Activated CD8-positive, alpha-beta memory T cell treated with anti-CD3 and anti-CD28 coated beads, Interleukin-2, amount 10 ng/mL, durations not matched to agents 7 days and 5 days (primary cell): ENCODE data around the gene TSPY8. TPM values are rescaled to one million over a fixed set of nuclear protein-coding genes. Genes with fewer than 3 reads are reported as not detected.
"Not testable (repeated sequence)": the region's sequence is repeated elsewhere in the genome, so short reads cannot be mapped to it uniquely, and the experiment has no call there.

Experiments used
- ATAC-seq: fragments of 150-1000 bp; cut with Tn5 transposase; one replicate; pipeline ENCODE4 v1.10.0; 2021; ENCODE audit warnings: moderate library complexity
- CTCF ChIA-PET: fragments of 350-600 bp; sonication (Branson Sonifier 250); formaldehyde crosslinking; loops from one replicate; lab custom pipeline; 2021; ENCODE audit warnings: antibody characterized with exemption; lab: Charles Lee
- DNase-seq: peaks from one replicate; pipeline ENCODE4 v3.0.0-alpha.2; 2020
- H3K27ac Mint-ChIP-seq: one replicate; pipeline ENCODE4 v1.8.0; 2021; ENCODE audit warnings: mild to moderate bottlenecking, mixed read lengths
- H3K27me3 Mint-ChIP-seq: one replicate; pipeline ENCODE4 v1.8.0; 2021; ENCODE audit warnings: mixed read lengths
- H3K36me3 Mint-ChIP-seq: one replicate; pipeline ENCODE4 v1.8.0; 2021; ENCODE audit warnings: mild to moderate bottlenecking, mixed read lengths
- H3K4me1 Mint-ChIP-seq: one replicate; pipeline ENCODE4 v1.8.0; 2021; ENCODE audit warnings: mixed read lengths
- H3K4me3 Mint-ChIP-seq: one replicate; pipeline ENCODE4 v1.8.0; 2021; ENCODE audit warnings: mild to moderate bottlenecking, moderate library complexity, mixed read lengths
- H3K9me3 Mint-ChIP-seq: one replicate; pipeline ENCODE4 v1.8.0; 2022; ENCODE audit warnings: low read depth, mixed read lengths
- total RNA-seq, 2 experiments: library from RNA; stranded (reverse); gene quantifications; one replicate each; pipeline ENCODE4 v1.2.3, GENCODE V29; 2021

The TSPY8 gene, protein sequence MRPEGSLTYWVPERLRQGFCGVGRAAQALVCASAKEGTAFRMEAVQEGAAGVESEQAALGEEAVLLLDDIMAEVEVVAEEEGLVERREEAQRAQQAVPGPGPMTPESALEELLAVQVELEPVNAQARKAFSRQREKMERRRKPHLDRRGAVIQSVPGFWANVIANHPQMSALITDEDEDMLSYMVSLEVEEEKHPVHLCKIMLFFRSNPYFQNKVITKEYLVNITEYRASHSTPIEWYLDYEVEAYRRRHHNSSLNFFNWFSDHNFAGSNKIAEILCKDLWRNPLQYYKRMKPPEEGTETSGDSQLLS
- total RNA-seq, result not detected

DNA sequence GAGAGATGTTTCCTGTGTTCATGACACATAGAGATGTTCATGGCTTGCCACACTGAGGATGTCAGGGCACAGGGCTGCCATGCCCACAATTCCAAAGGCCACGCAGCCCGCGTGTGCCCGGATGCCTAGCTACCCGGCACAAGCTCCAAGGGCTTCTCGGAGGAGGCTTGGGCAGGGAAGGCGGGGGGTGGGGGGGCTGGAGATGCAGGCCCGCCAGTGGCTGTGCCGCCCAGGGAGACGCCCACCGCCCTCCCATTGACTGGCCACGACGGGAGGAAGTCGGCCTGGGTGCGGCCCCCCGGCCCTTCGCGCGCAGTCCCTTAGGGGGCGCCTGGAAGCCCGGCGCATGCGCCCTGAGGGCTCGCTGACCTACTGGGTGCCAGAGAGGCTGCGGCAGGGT is at the start of gene TSPY8:
Gene TSPY8, plus strand, starts transcription at position 301 of the 400 bp plus-strand sequence. Its CDS starts 46 bp downstream, at position 347.
- H3K4me1 Mint-ChIP-seq, H3K27ac Mint-ChIP-seq, DNase-seq, ATAC-seq, H3K4me3 Mint-ChIP-seq, H3K27me3 Mint-ChIP-seq, CTCF ChIA-PET, H3K36me3 Mint-ChIP-seq, H3K9me3 Mint-ChIP-seq: not testable (repeated sequence)

DNA sequence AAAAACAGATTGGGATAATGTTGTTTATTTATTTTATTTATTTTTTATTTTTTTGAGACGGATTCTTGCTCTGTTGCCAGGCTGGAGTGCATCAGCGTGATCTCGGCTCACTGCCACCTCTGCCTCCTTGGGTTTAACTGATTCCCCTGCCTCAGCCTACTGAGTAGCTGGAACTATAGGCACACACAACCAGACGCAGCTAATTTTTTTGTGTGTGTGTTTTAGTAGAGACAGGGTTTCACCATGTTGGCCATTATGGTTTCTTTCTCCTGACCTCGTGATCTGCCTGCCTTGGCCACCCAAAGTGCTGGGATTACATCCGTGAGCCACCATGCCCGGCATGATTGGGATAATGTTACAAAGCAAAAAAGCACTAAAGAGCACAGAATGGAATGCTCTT is 36.6 kb upstream of the TSPY8 start:
- H3K27me3 Mint-ChIP-seq, result no peaks in the 10 kb centered on the region
- no peak for ATAC-seq
- CTCF ChIA-PET, result no interaction called here
- no peaks in the 10 kb centered on the region for H3K36me3 Mint-ChIP-seq
- no peak for DNase-seq
- H3K4me1 Mint-ChIP-seq, result no peaks in the 10 kb centered on the region
- no peak overlapping the region for H3K27ac Mint-ChIP-seq
- H3K9me3 Mint-ChIP-seq, result no peaks in the 10 kb centered on the region
- H3K4me3 Mint-ChIP-seq, result no peak overlapping the region

DNA sequence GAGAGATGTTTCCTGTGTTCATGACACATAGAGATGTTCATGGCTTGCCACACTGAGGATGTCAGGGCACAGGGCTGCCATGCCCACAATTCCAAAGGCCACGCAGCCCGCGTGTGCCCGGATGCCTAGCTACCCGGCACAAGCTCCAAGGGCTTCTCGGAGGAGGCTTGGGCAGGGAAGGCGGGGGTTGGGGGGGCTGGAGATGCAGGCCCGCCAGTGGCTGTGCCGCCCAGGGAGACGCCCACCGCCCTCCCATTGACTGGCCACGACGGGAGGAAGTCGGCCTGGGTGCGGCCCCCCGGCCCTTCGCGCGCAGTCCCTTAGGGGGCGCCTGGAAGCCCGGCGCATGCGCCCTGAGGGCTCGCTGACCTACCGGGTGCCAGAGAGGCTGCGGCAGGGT is 20.4 kb upstream of the TSPY8 start, which contains the start of gene TSPY4:
Gene TSPY4, plus strand, starts transcription at position 301 of the 400 bp plus-strand sequence. Its CDS starts 46 bp downstream, at position 347.
- DNase-seq, H3K9me3 Mint-ChIP-seq, H3K36me3 Mint-ChIP-seq, H3K4me1 Mint-ChIP-seq, CTCF ChIA-PET, H3K27me3 Mint-ChIP-seq, H3K4me3 Mint-ChIP-seq, H3K27ac Mint-ChIP-seq, ATAC-seq: not testable (repeated sequence)

DNA sequence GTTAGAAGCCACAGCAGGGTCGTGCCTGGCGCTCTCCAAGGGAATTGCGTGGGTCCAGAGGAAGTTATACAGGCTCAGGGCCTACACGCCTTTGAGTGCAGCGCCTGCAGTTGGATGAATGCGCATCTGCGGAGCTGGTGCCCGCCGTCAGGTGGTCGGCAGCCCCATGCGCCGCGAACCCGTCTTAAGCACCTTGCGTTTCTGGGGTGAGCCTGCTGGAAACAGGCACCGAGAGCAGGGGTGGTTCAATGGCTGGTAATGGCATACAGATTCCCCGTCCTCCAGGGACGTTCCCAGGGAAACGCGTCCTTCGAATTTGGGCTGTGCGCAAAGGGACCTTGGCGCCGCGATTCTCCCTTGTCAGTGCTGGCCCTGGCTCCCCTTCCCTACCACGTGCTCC is 38.9 kb downstream of the TSPY8 start:
- DNase-seq, result not testable (repeated sequence)

DNA sequence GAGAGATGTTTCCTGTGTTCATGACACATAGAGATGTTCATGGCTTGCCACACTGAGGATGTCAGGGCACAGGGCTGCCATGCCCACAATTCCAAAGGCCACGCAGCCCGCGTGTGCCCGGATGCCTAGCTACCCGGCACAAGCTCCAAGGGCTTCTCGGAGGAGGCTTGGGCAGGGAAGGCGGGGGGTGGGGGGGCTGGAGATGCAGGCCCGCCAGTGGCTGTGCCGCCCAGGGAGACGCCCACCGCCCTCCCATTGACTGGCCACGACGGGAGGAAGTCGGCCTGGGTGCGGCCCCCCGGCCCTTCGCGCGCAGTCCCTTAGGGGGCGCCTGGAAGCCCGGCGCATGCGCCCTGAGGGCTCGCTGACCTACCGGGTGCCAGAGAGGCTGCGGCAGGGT is 40.5 kb downstream of the TSPY8 start, which contains the start of gene TSPY3:
Gene TSPY3, plus strand, starts transcription at position 301 of the 400 bp plus-strand sequence. Its CDS starts 46 bp downstream, at position 347.
- not testable (repeated sequence) for ATAC-seq, H3K9me3 Mint-ChIP-seq

More for the DNA sequence above, 38.9 kb downstream of the TSPY8 start:
- ATAC-seq, H3K4me3 Mint-ChIP-seq, H3K27ac Mint-ChIP-seq, H3K4me1 Mint-ChIP-seq, H3K36me3 Mint-ChIP-seq, H3K27me3 Mint-ChIP-seq, CTCF ChIA-PET, H3K9me3 Mint-ChIP-seq: not testable (repeated sequence)

More for the DNA sequence above, 40.5 kb downstream of the TSPY8 start, which contains the start of gene TSPY3:
- H3K4me3 Mint-ChIP-seq, H3K4me1 Mint-ChIP-seq, DNase-seq, H3K27ac Mint-ChIP-seq, CTCF ChIA-PET, H3K36me3 Mint-ChIP-seq, H3K27me3 Mint-ChIP-seq: not testable (repeated sequence)

Other genes starting within 250 kb of the TSPY8 start
- gene TSPY4, start 20.3 kb upstream of the TSPY8 start, total RNA-seq, result not detected
- gene TSPY3, start 40.6 kb downstream of the TSPY8 start, total RNA-seq, result not detected
- gene TSPY1, start 109.2 kb downstream of the TSPY8 start, total RNA-seq, result not detected
- gene TSPY9, start 129.5 kb downstream of the TSPY8 start, total RNA-seq, result not detected
- gene TSPY10, start 170.1 kb downstream of the TSPY8 start, total RNA-seq, result not detected